K562 (cell line): ENCODE data around the gene SPI1. TPM values are rescaled to one million over a fixed set of nuclear protein-coding genes. Genes with fewer than 3 reads are reported as not detected.

Experiments used
- ATF2 ChIP-seq: sonication (generic); formaldehyde crosslinking; IDR thresholded peaks from 2 replicates; pipeline ENCODE4 v1.8.1; 2022; ENCODE audit warnings: missing genetic modification reagents
- EP400 ChIP-seq: fragments of 450-650 bp; IDR thresholded peaks from 2 replicates; pipeline ENCODE4 v1.6.1; 2017; ENCODE audit warnings: antibody characterized with exemption, mild to moderate bottlenecking, moderate library complexity
- ETV5 ChIP-seq: sonication (generic); formaldehyde crosslinking; IDR thresholded peaks from 2 replicates; pipeline ENCODE4 v1.4.0; 2020; ENCODE audit warnings: low read depth, mild to moderate bottlenecking, missing genetic modification reagents
- HNRNPH1 ChIP-seq: fragments of 200-400 bp; formaldehyde crosslinking; optimal IDR thresholded peaks from 2 replicates; pipeline ENCODE3; 2017; ENCODE audit warnings: low read depth, mild to moderate bottlenecking, low read length, moderate library complexity
- RFX1 ChIP-seq: fragments of 450-650 bp; IDR thresholded peaks from 2 replicates; pipeline ENCODE4 v1.6.1; 2016; ENCODE audit warnings: mild to moderate bottlenecking, moderate library complexity
- SPI1 ChIP-seq: IDR thresholded peaks from 2 replicates; pipeline ENCODE4 v1.6.1; 2011; ENCODE audit warnings: low read depth, low read length, control low read depth, borderline replicate concordance
- TAL1 ChIP-seq: fragments of 450-650 bp; IDR thresholded peaks from 2 replicates; pipeline ENCODE4 v1.6.1; 2016; ENCODE audit warnings: mild to moderate bottlenecking
- ZBTB40 ChIP-seq, 2 experiments: fragments of 450-650 bp in 1 of 2; sonication (generic) in 1 of 2; formaldehyde crosslinking in 1 of 2; IDR thresholded peaks; 2 replicates each; pipeline versions ENCODE4 v1.7.1 to v1.9.0; 2016 to 2022; ENCODE audit warnings: inconsistent platforms in 1 of 2, mild to moderate bottlenecking in 1 of 2, missing genetic modification reagents in 1 of 2
- ZNF280B ChIP-seq: fragments of 250-450 bp; sonication (Bioruptor Pico); IDR thresholded peaks from 2 replicates; pipeline ENCODE4 v1.5.1; 2021; ENCODE audit warnings: mild to moderate bottlenecking
- ZNF384 ChIP-seq: IDR thresholded peaks from 2 replicates; pipeline ENCODE4 v1.6.1; 2012; ENCODE audit warnings: low read depth, low read length, improper control_type of control experiment
- ZNF589 ChIP-seq: fragments of 200-800 bp; sonication (Bioruptor generic); IDR thresholded peaks from 2 replicates; pipeline ENCODE4 v1.6.1; 2016; ENCODE audit warnings: low read depth, missing genetic modification characterization, missing compliant biosample characterization
- polyA plus RNA-seq, 8 experiments: library from polyadenylated mRNA; depleted of rRNA in 4 of 8; stranded (reverse) in 5 of 8; unstranded in 3 of 8; fragments of >200 nt; fragmentation: Nextera tagmentation in 2 of 8; fragmentation: Illumina TruSeq in 1 of 8; extraction: Ambion mirVana in 2 of 8; extraction: Trizol in 1 of 8; gene quantifications; 2 replicates each; pipeline versions ENCODE4 v1.2.1 to v1.2.3, GENCODE V29; 2011 to 2014; ENCODE audit warnings: inconsistent platforms in 1 of 8, missing spikeins in 1 of 8
- total RNA-seq, 7 experiments: library from RNA; depleted of rRNA in 6 of 7; stranded (reverse); fragments of >200 nt in 6 of 7; fragmentation: Illumina TruSeq in 2 of 7; extraction: Trizol in 2 of 7; gene quantifications; 2 replicates each; pipeline versions ENCODE4 v1.2.1 to v1.2.3, GENCODE V29; 2011 to 2021; ENCODE audit warnings: low replicate concordance in 1 of 7
- TF ChIP-seq, protein P1 (sequence below): IDR thresholded peaks from 3 replicates; pipeline ENCODE4 v1.6.1; 2011; ENCODE audit warnings: borderline replicate concordance, mild to moderate bottlenecking; ENCODE audit not compliant: insufficient read length, insufficient read depth
- TF ChIP-seq, protein P2 (sequence below): fragments of 450-650 bp; IDR thresholded peaks from one replicate; pipeline ENCODE4 v1.6.1; 2018; ENCODE audit warnings: mild to moderate bottlenecking, moderate library complexity; ENCODE audit not compliant: partially characterized antibody

Gene SPI1
- total and polyA plus RNA-seq, 9 of the 15 experiments (the other 6 are each of a cell fraction or from before 2014, with no cell fraction given) = 0.10 to 33.7 (median 10.3) TPM

- TF ChIP-seq ZBTB40 (IDR thresholded peaks at IDR 0.05) (no peak), ZBTB40 (CRISPR knock-in tag; IDR thresholded peaks at IDR 0.05) (no peak), ZNF384 (no peak), ZNF589 (CRISPR knock-in tag) (peak; percentile 29; the same call in 1 of the 2 replicates), EP400 (0 out of 2 replicates have a peak, but pooled peaks have one; percentile 11), ZNF280B (CRISPR knock-in tag) (no peak), SPI1 (no peak), TAL1 (no peak), ETV5 (peak; percentile 8; the same call in 1 of the 2 replicates), HNRNPH1 (no peak), RFX1 (no peak), ATF2 (CRISPR knock-in tag) (no peak)
- TF ChIP-seq, protein P1, sequence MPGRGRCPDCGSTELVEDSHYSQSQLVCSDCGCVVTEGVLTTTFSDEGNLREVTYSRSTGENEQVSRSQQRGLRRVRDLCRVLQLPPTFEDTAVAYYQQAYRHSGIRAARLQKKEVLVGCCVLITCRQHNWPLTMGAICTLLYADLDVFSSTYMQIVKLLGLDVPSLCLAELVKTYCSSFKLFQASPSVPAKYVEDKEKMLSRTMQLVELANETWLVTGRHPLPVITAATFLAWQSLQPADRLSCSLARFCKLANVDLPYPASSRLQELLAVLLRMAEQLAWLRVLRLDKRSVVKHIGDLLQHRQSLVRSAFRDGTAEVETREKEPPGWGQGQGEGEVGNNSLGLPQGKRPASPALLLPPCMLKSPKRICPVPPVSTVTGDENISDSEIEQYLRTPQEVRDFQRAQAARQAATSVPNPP = no peak
- TF ChIP-seq, protein P2, sequence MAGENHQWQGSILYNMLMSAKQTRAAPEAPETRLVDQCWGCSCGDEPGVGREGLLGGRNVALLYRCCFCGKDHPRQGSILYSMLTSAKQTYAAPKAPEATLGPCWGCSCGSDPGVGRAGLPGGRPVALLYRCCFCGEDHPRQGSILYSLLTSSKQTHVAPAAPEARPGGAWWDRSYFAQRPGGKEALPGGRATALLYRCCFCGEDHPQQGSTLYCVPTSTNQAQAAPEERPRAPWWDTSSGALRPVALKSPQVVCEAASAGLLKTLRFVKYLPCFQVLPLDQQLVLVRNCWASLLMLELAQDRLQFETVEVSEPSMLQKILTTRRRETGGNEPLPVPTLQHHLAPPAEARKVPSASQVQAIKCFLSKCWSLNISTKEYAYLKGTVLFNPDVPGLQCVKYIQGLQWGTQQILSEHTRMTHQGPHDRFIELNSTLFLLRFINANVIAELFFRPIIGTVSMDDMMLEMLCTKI = no peak
Observed at GRCh38 chr11:47378836-47379170, 456 bp upstream of the SPI1 start (continued).
